Colonic mucosa (tissue), 4 donors: ENCODE results near the gene EMCN. TPM values are rescaled to one million over a fixed set of nuclear protein-coding genes. Genes with fewer than 3 reads are reported as not detected.
"Not testable (repeated sequence)": the region's sequence is repeated elsewhere in the genome, so short reads cannot be mapped to it uniquely, and the experiment has no call there.

Source experiments
- DNase-seq: peaks from one replicate; pipeline ENCODE4 v3.0.0-alpha.2; 2020
- H3K27ac ChIP-seq: fragments of 200-600 bp; one replicate; pipeline ENCODE4 v1.8.0; 2021
- H3K27me3 ChIP-seq: fragments of 200-600 bp; one replicate; pipeline ENCODE4 v1.8.0; 2021
- H3K36me3 ChIP-seq: fragments of 200-600 bp; one replicate; pipeline ENCODE4 v1.8.0; 2021
- H3K4me1 ChIP-seq: fragments of 200-600 bp; one replicate; pipeline ENCODE4 v1.8.0; 2021; ENCODE audit warnings: mild to moderate bottlenecking
- H3K4me3 ChIP-seq: fragments of 200-600 bp; one replicate; pipeline ENCODE4 v1.8.0; 2021
- H3K9ac ChIP-seq, 2 donors: one replicate each; pipeline ENCODE4 v1.7.0; 2013; ENCODE audit warnings: control low read depth in 2 of 2, low read depth in 2 of 2, low read length in 2 of 2
- H3K9me3 ChIP-seq: fragments of 200-600 bp; one replicate; pipeline ENCODE4 v1.8.0; 2021
- intact Hi-C: fragments of 100-400 bp; cut with DNase I; formaldehyde crosslinking; loops from one replicate; pipeline ENCODE4 v1.14.1; 2022
- total RNA-seq, 2 donors: library from RNA; stranded (reverse); fragmentation: NEBNext Ultra II Directional in 1 of 2; extraction: Animal tissue kit (Norgen Biotek cat#: 25700) in 1 of 2; gene quantifications; one replicate each; pipeline ENCODE4 v1.2.1, GENCODE V29; 2021
- TF ChIP-seq, protein P1 (sequence below): fragments of 200-600 bp; IDR thresholded peaks from one replicate; pipeline ENCODE4 v1.8.0; 2022; ENCODE audit warnings: antibody characterized with exemption, mild to moderate bottlenecking
- donor health status: healthy.
- donor health status: DM: no; HTN: no; CAD: no.
- donor health status: DM: no; HTN: no; CAD: no.

The EMCN gene
- total RNA-seq, 2 donors from 2014 or later: 2.8 to 7.1 TPM

DNA sequence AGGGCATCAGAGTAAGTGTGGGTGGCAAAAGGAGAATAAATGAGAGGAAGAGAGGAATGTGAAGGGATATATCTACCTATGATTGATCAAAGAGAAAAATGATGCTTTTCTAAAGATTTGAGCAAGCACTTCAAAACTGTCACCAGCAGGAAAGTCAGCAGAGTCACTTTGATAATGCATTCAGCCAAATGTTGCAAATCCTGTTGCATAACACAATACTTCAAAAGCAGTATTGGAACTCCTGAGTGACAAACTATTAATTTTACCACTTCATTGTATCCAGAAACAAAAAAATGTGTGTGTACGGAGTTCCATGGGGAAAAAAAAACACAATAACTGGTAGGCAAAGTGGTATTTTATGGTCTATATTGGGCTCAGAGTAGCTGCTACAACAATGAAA is 160.3 kb downstream of the EMCN start:
- Histone ChIP-seq H3K36me3 (no peaks in the 10 kb centered on the region), H3K27me3 (no peaks in the 10 kb centered on the region), H3K4me3 (no peak overlapping the region), H3K9ac (no peak overlapping the region), H3K4me1 (no peaks in the 10 kb centered on the region), H3K9me3 (no peaks in the 10 kb centered on the region), H3K27ac (no peak overlapping the region)
- intact Hi-C loops: no loop called here
- TF ChIP-seq, protein P1, sequence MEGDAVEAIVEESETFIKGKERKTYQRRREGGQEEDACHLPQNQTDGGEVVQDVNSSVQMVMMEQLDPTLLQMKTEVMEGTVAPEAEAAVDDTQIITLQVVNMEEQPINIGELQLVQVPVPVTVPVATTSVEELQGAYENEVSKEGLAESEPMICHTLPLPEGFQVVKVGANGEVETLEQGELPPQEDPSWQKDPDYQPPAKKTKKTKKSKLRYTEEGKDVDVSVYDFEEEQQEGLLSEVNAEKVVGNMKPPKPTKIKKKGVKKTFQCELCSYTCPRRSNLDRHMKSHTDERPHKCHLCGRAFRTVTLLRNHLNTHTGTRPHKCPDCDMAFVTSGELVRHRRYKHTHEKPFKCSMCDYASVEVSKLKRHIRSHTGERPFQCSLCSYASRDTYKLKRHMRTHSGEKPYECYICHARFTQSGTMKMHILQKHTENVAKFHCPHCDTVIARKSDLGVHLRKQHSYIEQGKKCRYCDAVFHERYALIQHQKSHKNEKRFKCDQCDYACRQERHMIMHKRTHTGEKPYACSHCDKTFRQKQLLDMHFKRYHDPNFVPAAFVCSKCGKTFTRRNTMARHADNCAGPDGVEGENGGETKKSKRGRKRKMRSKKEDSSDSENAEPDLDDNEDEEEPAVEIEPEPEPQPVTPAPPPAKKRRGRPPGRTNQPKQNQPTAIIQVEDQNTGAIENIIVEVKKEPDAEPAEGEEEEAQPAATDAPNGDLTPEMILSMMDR: no peak
- no peak for DNase-seq

DNA sequence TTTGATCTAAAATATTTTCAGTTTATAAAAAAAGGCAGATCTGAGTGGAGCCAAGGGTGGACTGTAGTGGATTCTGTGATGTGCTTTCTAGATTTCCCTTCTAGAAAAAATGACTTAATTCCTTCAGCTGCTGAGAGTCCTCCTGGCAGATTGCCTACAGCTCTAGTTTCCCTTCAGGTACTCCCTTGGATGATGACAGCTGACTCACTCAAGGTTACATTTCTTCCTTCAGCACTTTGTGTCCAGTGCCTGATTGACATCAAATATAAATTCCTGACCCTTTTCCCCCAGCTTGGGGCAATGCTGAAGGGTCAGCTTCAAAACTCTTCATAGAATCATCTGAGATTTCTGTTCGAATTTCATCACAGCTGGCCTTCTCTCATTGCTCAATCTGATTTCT is 161.7 kb downstream of the EMCN start:
- DNase-seq: no peak
- Histone ChIP-seq H3K9me3 (no peaks in the 10 kb centered on the region), H3K27me3 (no peaks in the 10 kb centered on the region), H3K4me3 (no peak overlapping the region), H3K4me1 (no peaks in the 10 kb centered on the region), H3K9ac (no peak overlapping the region), H3K36me3 (no peaks in the 10 kb centered on the region), H3K27ac (no peak overlapping the region)
- intact Hi-C loops: no loop called here
- TF ChIP-seq, protein P1: no peak

DNA sequence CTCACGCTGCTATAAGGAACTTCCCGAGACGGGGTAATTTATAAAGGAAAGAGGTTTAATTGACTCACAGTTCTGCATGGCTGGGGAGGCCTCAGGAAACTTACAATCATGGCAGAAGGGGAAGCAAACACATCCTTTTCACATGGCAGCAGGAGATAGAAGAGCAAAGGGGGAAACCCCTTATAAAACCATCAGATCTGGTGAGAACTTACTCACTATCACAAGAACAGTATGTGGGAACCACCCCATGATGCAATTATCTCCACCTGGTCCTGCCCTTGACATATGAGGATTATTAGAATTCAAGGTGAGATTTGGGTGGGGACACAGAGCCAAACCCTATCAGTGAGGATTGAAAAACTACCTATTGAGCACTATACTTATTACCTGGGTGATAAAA is 165.5 kb downstream of the EMCN start:
- H3K27me3 ChIP-seq, H3K4me1 ChIP-seq, H3K9me3 ChIP-seq, DNase-seq, H3K4me3 ChIP-seq, H3K27ac ChIP-seq, H3K36me3 ChIP-seq, intact Hi-C loops, H3K9ac ChIP-seq: not testable (repeated sequence)

DNA sequence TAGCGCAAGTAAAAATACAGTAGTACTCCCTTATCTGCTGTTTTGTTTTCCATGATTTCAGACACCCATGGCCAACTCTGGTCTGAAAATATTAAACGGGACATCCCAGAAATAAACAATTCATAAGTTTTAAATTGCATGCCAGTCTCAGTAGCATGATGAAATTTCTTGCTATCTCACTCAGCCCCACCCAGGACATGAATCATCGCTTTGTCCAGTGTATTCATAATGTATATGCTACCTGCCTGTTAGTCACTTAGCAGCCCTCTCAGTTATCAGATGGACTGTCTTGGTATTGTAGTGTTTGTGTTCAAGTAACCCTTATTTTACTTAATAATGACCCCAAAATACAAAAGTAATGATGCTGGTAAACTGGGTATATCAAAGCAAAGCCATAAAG is 169.3 kb downstream of the EMCN start:
- Histone ChIP-seq H3K36me3 (no peaks in the 10 kb centered on the region), H3K27ac (no peak overlapping the region), H3K4me1 (no peaks in the 10 kb centered on the region), H3K27me3 (no peaks in the 10 kb centered on the region), H3K9me3 (no peaks in the 10 kb centered on the region), H3K9ac (no peak overlapping the region), H3K4me3 (no peak overlapping the region)
- intact Hi-C loops: no loop called here
- TF ChIP-seq, protein P1: no peak
- no peak for DNase-seq

DNA sequence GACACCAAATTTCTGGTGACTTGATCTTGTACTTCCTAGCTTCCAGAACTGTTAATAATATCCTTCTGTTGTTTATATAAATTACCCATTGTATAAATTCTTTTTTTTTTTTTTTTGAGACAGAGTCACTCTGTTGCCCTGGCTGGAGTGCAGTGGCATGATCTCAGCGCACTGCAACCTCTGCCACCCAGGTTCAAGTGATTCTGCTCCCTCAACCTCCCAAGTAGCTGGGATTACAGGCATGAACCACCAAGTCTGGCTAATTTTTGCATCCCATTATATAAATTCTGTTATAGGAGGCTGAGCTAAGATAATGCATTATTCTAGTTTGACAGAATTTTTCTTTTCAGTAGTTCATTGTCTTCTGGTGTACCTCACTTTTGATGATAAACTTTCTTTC is 170.6 kb downstream of the EMCN start:
- TF ChIP-seq, protein P1: no peak

DNA sequence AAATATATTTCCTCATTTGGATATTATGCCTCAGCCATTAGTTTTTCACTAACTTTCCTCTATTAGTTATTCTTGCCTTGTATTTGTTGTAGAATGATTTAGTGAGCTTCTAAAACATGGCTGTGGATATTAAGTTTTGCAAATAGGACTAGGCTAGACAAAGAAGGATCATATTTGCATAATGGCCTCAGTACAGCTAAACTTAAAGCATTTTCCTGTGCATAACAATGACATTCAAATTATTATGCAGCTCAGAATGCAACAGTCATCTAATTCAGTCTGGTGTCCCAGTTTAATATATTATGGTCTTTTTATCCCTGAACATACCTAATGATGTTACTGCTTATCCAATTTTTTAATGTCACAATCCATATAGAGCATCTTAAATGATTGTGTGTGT is 172.2 kb downstream of the EMCN start:
- Histone ChIP-seq H3K27ac (no peak overlapping the region), H3K9ac (no peak overlapping the region), H3K4me1 (no peaks in the 10 kb centered on the region), H3K9me3 (no peaks in the 10 kb centered on the region), H3K4me3 (no peak overlapping the region), H3K36me3 (no peaks in the 10 kb centered on the region), H3K27me3 (no peaks in the 10 kb centered on the region)
- TF ChIP-seq, protein P1: no peak
- no peak for DNase-seq
- intact Hi-C loops: no loop called here

More for the DNA sequence above, 170.6 kb downstream of the EMCN start:
- Histone ChIP-seq H3K9me3 (no peaks in the 10 kb centered on the region), H3K4me3 (no peak overlapping the region), H3K4me1 (no peaks in the 10 kb centered on the region), H3K36me3 (no peaks in the 10 kb centered on the region), H3K27ac (no peak overlapping the region), H3K27me3 (no peaks in the 10 kb centered on the region), H3K9ac (no peak overlapping the region)
- intact Hi-C loops: no loop called here
- DNase-seq: no peak
